ENCODE measurements around the gene HBG1. TPM values are rescaled to one million over a fixed set of nuclear protein-coding genes. Genes with fewer than 3 reads are reported as not detected.

HBG1 gene
- total and polyA plus RNA-seq, 2 donors (not counting 1 experiment from before 2014, with no cell fraction given) = not detected

- Mint-ChIP-seq H3K27me3 (peaks cover 3% of the 10 kb centered on the region), H3K4me3 (no peak overlapping the region), H3K9me3 (ENCODE audit: insufficient read depth) (no peaks in the 10 kb centered on the region), H3K4me1 (no peaks in the 10 kb centered on the region), H3K27ac (no peak overlapping the region)
- ATAC-seq (ENCODE audit: low read depth) (no peak), DNase-seq (no peak)
- Histone ChIP-seq H3K36me3 (replicated peaks in 1 of 2; ENCODE audit: control extremely low read depth in 1 of 2, control insufficient read depth in 1 of 2, extremely low read depth in 1 of 2, insufficient read depth in 2 of 2, low read length in 1 of 2) (no peaks in the 10 kb centered on the region), H4K20me1 (ENCODE audit: control insufficient read depth, insufficient read depth, low read length, poor library complexity, severe bottlenecking) (no peaks in the 10 kb centered on the region), H2AFZ (ENCODE audit: insufficient read depth, low read depth, low read length, poor library complexity, severe bottlenecking) (no peak overlapping the region), H3K4me3 (ENCODE audit: control extremely low read depth in 1 of 5, extremely low read depth in 1 of 5, insufficient read depth in 1 of 5, low read depth in 2 of 5, low read length in 4 of 5) (no peak overlapping the region), H3K27ac (ENCODE audit: low read length in 2 of 2) (no peak overlapping the region), H3K79me2 (ENCODE audit: control insufficient read depth, insufficient read depth, low read length) (no peaks in the 10 kb centered on the region), H3K27me3 (replicated peaks in 1 of 4; ENCODE audit: control extremely low read depth in 1 of 4, control insufficient read depth in 3 of 4, insufficient read depth in 4 of 4, low read length in 3 of 4) (no peaks in the 10 kb centered on the region), H3K9me3 (ENCODE audit: control extremely low read depth in 1 of 3, control insufficient read depth in 2 of 3, insufficient read depth in 1 of 3, low read length in 2 of 3) (no peaks in the 10 kb centered on the region), H3K9ac (ENCODE audit: low read length) (no peak overlapping the region), H3K4me1 (ENCODE audit: control insufficient read depth in 2 of 2, insufficient read depth in 2 of 2, low read length in 2 of 2) (no peaks in the 10 kb centered on the region), H3K4me2 (replicated peaks; ENCODE audit: low read depth, low read length, poor library complexity, severe bottlenecking) (no peak overlapping the region)
- TF ChIP-seq CTCF (IDR thresholded peaks at IDR 0.05) (no peak), EZH2 (IDR thresholded peaks at IDR 0.05; ENCODE audit: borderline replicate concordance, insufficient read depth, low read depth, low read length, poor library complexity, severe bottlenecking) (no peak)
- POLR2A ChIA-PET = no interaction called here
- WGBS (ENCODE audit: insufficient coverage) = no CpG with 5 or more reads among the region's 3 CpGs
- CTCF ChIA-PET = no interaction called here
- intact Hi-C loops (cut with micrococcal nuclease) = no loop called here
Measured at GRCh38 chr11:5286901-5287300, 37.2 kb upstream of the HBG1 start.

GRCh38 chr11:5286351-5286750 lies 36.7 kb upstream of the HBG1 start:
- H4K20me1 ChIP-seq (ENCODE audit: control insufficient read depth, insufficient read depth, low read length, poor library complexity, severe bottlenecking) = no peaks in the 10 kb centered on the region
- ChIA-PET POLR2A (no interaction called here), CTCF (no interaction called here)
- no peak for DNase-seq
- no peaks in the 10 kb centered on the region for H3K79me2 ChIP-seq (ENCODE audit: control insufficient read depth, insufficient read depth, low read length)
- ATAC-seq (ENCODE audit: low read depth) = no peak
- TF ChIP-seq EZH2 (IDR thresholded peaks at IDR 0.05; ENCODE audit: borderline replicate concordance, insufficient read depth, low read depth, low read length, poor library complexity, severe bottlenecking) (no peak), CTCF (IDR thresholded peaks at IDR 0.05) (no peak)
- no peak overlapping the region for H3K4me3 Mint-ChIP-seq
- no peaks in the 10 kb centered on the region for H3K9me3 ChIP-seq (ENCODE audit: control extremely low read depth in 1 of 3, control insufficient read depth in 2 of 3, insufficient read depth in 1 of 3, low read length in 2 of 3)
- no peaks in the 10 kb centered on the region for H3K9me3 Mint-ChIP-seq (ENCODE audit: insufficient read depth)
- H3K27me3 ChIP-seq (replicated peaks in 1 of 4; ENCODE audit: control extremely low read depth in 1 of 4, control insufficient read depth in 3 of 4, insufficient read depth in 4 of 4, low read length in 3 of 4) = no peaks in the 10 kb centered on the region
- no CpG with 5 or more reads among the region's 1 CpG for WGBS (ENCODE audit: insufficient coverage)
- H3K9ac ChIP-seq (ENCODE audit: low read length) = no peak overlapping the region
- H2AFZ ChIP-seq (ENCODE audit: insufficient read depth, low read depth, low read length, poor library complexity, severe bottlenecking) = no peak overlapping the region
- intact Hi-C loops (cut with micrococcal nuclease) = no loop called here
- no peak overlapping the region for H3K4me2 ChIP-seq (replicated peaks; ENCODE audit: low read depth, low read length, poor library complexity, severe bottlenecking)
- no peaks in the 10 kb centered on the region for H3K4me1 ChIP-seq (ENCODE audit: control insufficient read depth in 2 of 2, insufficient read depth in 2 of 2, low read length in 2 of 2)
- H3K27me3 Mint-ChIP-seq = peaks cover 3% of the 10 kb centered on the region
- no peak overlapping the region for H3K4me3 ChIP-seq (ENCODE audit: control extremely low read depth in 1 of 5, extremely low read depth in 1 of 5, insufficient read depth in 1 of 5, low read depth in 2 of 5, low read length in 4 of 5)
- no peak overlapping the region for H3K27ac Mint-ChIP-seq
- no peak overlapping the region for H3K27ac ChIP-seq (ENCODE audit: low read length in 2 of 2)
- no peaks in the 10 kb centered on the region for H3K36me3 ChIP-seq (replicated peaks in 1 of 2; ENCODE audit: control extremely low read depth in 1 of 2, control insufficient read depth in 1 of 2, extremely low read depth in 1 of 2, insufficient read depth in 2 of 2, low read length in 1 of 2)
- H3K4me1 Mint-ChIP-seq = no peaks in the 10 kb centered on the region
